GM03348 (cell line): ENCODE results near the gene TRPM4.
A peak's percentile ranks its signal among the peaks of the same experiment; 100 is the strongest.
"Not testable (repeated sequence)": the region's sequence is repeated elsewhere in the genome, so short reads cannot be mapped to it uniquely, and the experiment has no call there.

Experiments used
- DNase-seq: peaks from one replicate; pipeline ENCODE4 v3.0.0; 2012; ENCODE audit warnings: low spot score

Gene TRPM4

GRCh38 chr19:49157445-49158224, at the start of gene TRPM4:
TSS of gene TRPM4 (plus strand) at chr19:49157792. CDS start at chr19:49157867, 75 bp downstream.
- peak; percentile 96 for DNase-seq

- DNase-seq: no peak
Measured at GRCh38 chr19:49109051-49109450, 48.5 kb upstream of the TRPM4 start.

GRCh38 chr19:49109569-49110233, 47.9 kb upstream of the TRPM4 start:
- no peak for DNase-seq

- peak; percentile 37 for DNase-seq
Measured at GRCh38 chr19:49110567-49110966, 47.0 kb upstream of the TRPM4 start.

GRCh38 chr19:49111218-49111998, 46.2 kb upstream of the TRPM4 start:
- no peak for DNase-seq

- peak; percentile 94 for DNase-seq
Measured at GRCh38 chr19:49113762-49114629, 43.6 kb upstream of the TRPM4 start, which contains the start of gene LIN7B. TSS of gene LIN7B (plus strand) at chr19:49114370. CDS start at chr19:49114405, 35 bp downstream.

GRCh38 chr19:49114630-49115363, 42.8 kb upstream of the TRPM4 start:
- DNase-seq: peak; percentile 72

- no peak for DNase-seq
Measured at GRCh38 chr19:49116544-49116943, 41.0 kb upstream of the TRPM4 start.

- no peak for DNase-seq
Measured at GRCh38 chr19:49117677-49118564, 39.7 kb upstream of the TRPM4 start.

- DNase-seq: peak; percentile 100
Measured at GRCh38 chr19:49118565-49119410, 38.8 kb upstream of the TRPM4 start, which contains the start of gene C19orf73. TSS of gene C19orf73 (minus strand) at chr19:49119143. CDS start at chr19:49119022, 121 bp downstream.

GRCh38 chr19:49119411-49120324, 37.9 kb upstream of the TRPM4 start, which contains the start of gene PPFIA3:
TSS of gene PPFIA3 (plus strand) at chr19:49119544. CDS start at chr19:49127874, 8,330 bp downstream.
- peak; percentile 85 for DNase-seq

- no peak for DNase-seq
Measured at GRCh38 chr19:49120325-49120683, 37.3 kb upstream of the TRPM4 start.

GRCh38 chr19:49120868-49121267, 36.7 kb upstream of the TRPM4 start:
- no peak for DNase-seq

GRCh38 chr19:49121841-49122240, 35.8 kb upstream of the TRPM4 start:
- DNase-seq: not testable (repeated sequence)

- not testable (repeated sequence) for DNase-seq
Measured at GRCh38 chr19:49123285-49123684, 34.3 kb upstream of the TRPM4 start.

- no peak for DNase-seq
Measured at GRCh38 chr19:49125025-49125731, 32.4 kb upstream of the TRPM4 start.

GRCh38 chr19:49126575-49126974, 31.0 kb upstream of the TRPM4 start:
- DNase-seq: no peak
